PC-3 (cell line): ENCODE data around the gene BTG4. TPM values are rescaled to one million over a fixed set of nuclear protein-coding genes. Genes with fewer than 3 reads are reported as not detected.

Experiments
- ATAC-seq: fragments of 200-7000 bp; cut with Tn5 transposase; 2 replicates; pipeline ENCODE4 v1.9.1; 2020; ENCODE audit warnings: mild to moderate bottlenecking, moderate library complexity
- BruUV-seq: library from RNA; stranded (reverse); fragments of 400-500 nt; replicated peaks from 2 replicates; lab custom pipeline; 2021; lab: Mats Ljungman, UMichigan
- CTCF ChIA-PET: fragments of 300-600 bp; sonication (Branson Sonifier 250); formaldehyde crosslinking; loops from one replicate; lab custom pipeline; 2022; ENCODE audit warnings: antibody characterized with exemption; lab: Charles Lee
- POLR2A ChIA-PET: fragments of 300-600 bp; sonication (Branson Sonifier 250); formaldehyde crosslinking; loops from one replicate; lab custom pipeline; 2022; ENCODE audit warnings: antibody characterized with exemption; ENCODE audit not compliant: unreplicated experiment; lab: Charles Lee
- DNase-seq: peaks from one replicate; pipeline ENCODE4 v3.0.0-alpha.2; 2015
- H2AFZ ChIP-seq: fragments of 300-600 bp; sonication (generic); 2 replicates; pipeline ENCODE4 v1.6.0; 2016; ENCODE audit warnings: antibody characterized with exemption, low read length
- H3F3A ChIP-seq: fragments of 300-600 bp; sonication (generic); one replicate; pipeline ENCODE4 v1.6.0; 2017; ENCODE audit warnings: antibody characterized with exemption, low read length, control low read depth, mild to moderate bottlenecking; ENCODE audit not compliant: unreplicated experiment
- H3K27ac ChIP-seq: fragments of 300-600 bp; sonication (generic); 2 replicates; pipeline ENCODE4 v1.5.1; 2016; ENCODE audit warnings: mild to moderate bottlenecking, low read length
- H3K27me3 ChIP-seq: fragments of 300-600 bp; sonication (generic); 2 replicates; pipeline ENCODE4 v1.6.1; 2016; ENCODE audit warnings: low read length, mixed read lengths
- H3K36me3 ChIP-seq: fragments of 300-600 bp; sonication (generic); 2 replicates; pipeline ENCODE4 v1.6.1; 2016; ENCODE audit warnings: low read depth, mixed run types, low read length, mixed read lengths
- H3K4me1 ChIP-seq: fragments of 300-600 bp; sonication (generic); 2 replicates; pipeline ENCODE4 v1.5.1; 2016; ENCODE audit warnings: low read length; ENCODE audit not compliant: insufficient read depth
- H3K4me2 ChIP-seq: fragments of 300-600 bp; sonication (generic); 2 replicates; pipeline ENCODE4 v1.6.0; 2016; ENCODE audit warnings: low read length
- H3K4me3 ChIP-seq: fragments of 300-600 bp; sonication (generic); 2 replicates; pipeline ENCODE4 v1.5.1; 2016; ENCODE audit warnings: mild to moderate bottlenecking, low read length, mixed read lengths
- H3K79me2 ChIP-seq: fragments of 300-600 bp; sonication (generic); 2 replicates; pipeline ENCODE4 v1.6.1; 2017; ENCODE audit warnings: low read length, mixed read lengths
- H3K9ac ChIP-seq: fragments of 300-600 bp; sonication (generic); 2 replicates; pipeline ENCODE4 v1.6.0; 2016; ENCODE audit warnings: mild to moderate bottlenecking, low read length
- H3K9me2 ChIP-seq: fragments of 300-600 bp; sonication (generic); replicated peaks from 2 replicates; pipeline ENCODE4 v1.6.1; 2016; ENCODE audit warnings: mixed run types, low read length, mixed read lengths
- H3K9me3 ChIP-seq: fragments of 300-600 bp; sonication (generic); 2 replicates; pipeline ENCODE4 v1.6.1; 2016; ENCODE audit warnings: low read length, mixed read lengths
- H4K20me1 ChIP-seq: fragments of 300-600 bp; sonication (generic); 2 replicates; pipeline ENCODE4 v1.6.1; 2016; ENCODE audit warnings: low read length, mixed read lengths
- EZH2 ChIP-seq: fragments of 300-600 bp; sonication (generic); IDR thresholded peaks from one replicate; pipeline ENCODE4 v1.6.1; 2017; ENCODE audit warnings: antibody characterized with exemption, mild to moderate bottlenecking, low read length; ENCODE audit not compliant: unreplicated experiment
- EZH2phosphoT487 ChIP-seq: fragments of 300-600 bp; sonication (generic); IDR thresholded peaks from 2 replicates; pipeline ENCODE4 v1.6.1; 2018; ENCODE audit warnings: mild to moderate bottlenecking, antibody characterized with exemption, low read length, borderline replicate concordance
- intact Hi-C: fragments of 100-400 bp; cut with micrococcal nuclease; formaldehyde crosslinking; loops from 2 replicates; pipeline ENCODE4 v1.9.0; 2023
- total RNA-seq: library from RNA; depleted of rRNA; stranded (reverse); fragments of >200 nt; gene quantifications from 2 replicates; pipeline ENCODE4 v1.2.3, GENCODE V29; 2014
- TF ChIP-seq, protein P1 (sequence below): fragments of 300-600 bp; sonication (generic); conservative IDR thresholded peaks from 2 replicates; pipeline ENCODE4 v1.5.1; 2017; ENCODE audit warnings: antibody characterized with exemption, low read depth, mild to moderate bottlenecking, low read length

Gene BTG4
- total RNA-seq, 1 experiment from 2014 or later = not detected

GRCh38 chr11:111518668-111519067 is 6.5 kb upstream of the BTG4 start:
- H3K27ac ChIP-seq = no peak overlapping the region
- no peaks in the 10 kb centered on the region for H3K79me2 ChIP-seq
- no peaks in the 10 kb centered on the region for H3K36me3 ChIP-seq
- no peak overlapping the region for H3K9ac ChIP-seq
- intact Hi-C loops = no loop called here
- H3K4me2 ChIP-seq = no peak overlapping the region
- ATAC-seq (no peak), DNase-seq (no peak)
- no peak for TF ChIP-seq EZH2
- TF ChIP-seq, protein P1, sequence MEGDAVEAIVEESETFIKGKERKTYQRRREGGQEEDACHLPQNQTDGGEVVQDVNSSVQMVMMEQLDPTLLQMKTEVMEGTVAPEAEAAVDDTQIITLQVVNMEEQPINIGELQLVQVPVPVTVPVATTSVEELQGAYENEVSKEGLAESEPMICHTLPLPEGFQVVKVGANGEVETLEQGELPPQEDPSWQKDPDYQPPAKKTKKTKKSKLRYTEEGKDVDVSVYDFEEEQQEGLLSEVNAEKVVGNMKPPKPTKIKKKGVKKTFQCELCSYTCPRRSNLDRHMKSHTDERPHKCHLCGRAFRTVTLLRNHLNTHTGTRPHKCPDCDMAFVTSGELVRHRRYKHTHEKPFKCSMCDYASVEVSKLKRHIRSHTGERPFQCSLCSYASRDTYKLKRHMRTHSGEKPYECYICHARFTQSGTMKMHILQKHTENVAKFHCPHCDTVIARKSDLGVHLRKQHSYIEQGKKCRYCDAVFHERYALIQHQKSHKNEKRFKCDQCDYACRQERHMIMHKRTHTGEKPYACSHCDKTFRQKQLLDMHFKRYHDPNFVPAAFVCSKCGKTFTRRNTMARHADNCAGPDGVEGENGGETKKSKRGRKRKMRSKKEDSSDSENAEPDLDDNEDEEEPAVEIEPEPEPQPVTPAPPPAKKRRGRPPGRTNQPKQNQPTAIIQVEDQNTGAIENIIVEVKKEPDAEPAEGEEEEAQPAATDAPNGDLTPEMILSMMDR = no peak
- no peak for TF ChIP-seq EZH2phosphoT487
- no peaks in the 10 kb centered on the region for H3K9me3 ChIP-seq
- H2AFZ ChIP-seq = no peak overlapping the region
- no TSS peak for BruUV-seq
- no peaks in the 10 kb centered on the region for H3K9me2 ChIP-seq
- CTCF ChIA-PET = no interaction called here
- no peaks in the 10 kb centered on the region for H3K27me3 ChIP-seq
- no peak overlapping the region for H3K4me3 ChIP-seq
- H4K20me1 ChIP-seq = no peaks in the 10 kb centered on the region
- POLR2A ChIA-PET = no interaction called here
- no peaks in the 10 kb centered on the region for H3K4me1 ChIP-seq
- H3F3A ChIP-seq = no peaks in the 10 kb centered on the region

- no peaks in the 10 kb centered on the region for H3K4me1 ChIP-seq
- H3K9me2 ChIP-seq = no peaks in the 10 kb centered on the region
- ChIA-PET CTCF (no interaction called here), POLR2A (no interaction called here)
- DNase-seq (no peak), ATAC-seq (no peak)
- no peaks in the 10 kb centered on the region for H3K79me2 ChIP-seq
- no peaks in the 10 kb centered on the region for H3K36me3 ChIP-seq
- no peaks in the 10 kb centered on the region for H3K9me3 ChIP-seq
- H3K27ac ChIP-seq = no peak overlapping the region
- no peak overlapping the region for H3K9ac ChIP-seq
- no peak overlapping the region for H3K4me3 ChIP-seq
- H3F3A ChIP-seq = no peaks in the 10 kb centered on the region
- TF ChIP-seq EZH2 (no peak), EZH2phosphoT487 (no peak)
- TF ChIP-seq, protein P1 = no peak
- no peaks in the 10 kb centered on the region for H4K20me1 ChIP-seq
- BruUV-seq = no TSS peak
- intact Hi-C loops = no loop called here
- H2AFZ ChIP-seq = 0 out of 2 replicates have a peak overlapping the region, but pooled peaks have one; percentile 3
- H3K27me3 ChIP-seq = no peaks in the 10 kb centered on the region
- H3K4me2 ChIP-seq = no peak overlapping the region
Observed at GRCh38 chr11:111515591-111515990, 3.4 kb upstream of the BTG4 start.

DNA sequence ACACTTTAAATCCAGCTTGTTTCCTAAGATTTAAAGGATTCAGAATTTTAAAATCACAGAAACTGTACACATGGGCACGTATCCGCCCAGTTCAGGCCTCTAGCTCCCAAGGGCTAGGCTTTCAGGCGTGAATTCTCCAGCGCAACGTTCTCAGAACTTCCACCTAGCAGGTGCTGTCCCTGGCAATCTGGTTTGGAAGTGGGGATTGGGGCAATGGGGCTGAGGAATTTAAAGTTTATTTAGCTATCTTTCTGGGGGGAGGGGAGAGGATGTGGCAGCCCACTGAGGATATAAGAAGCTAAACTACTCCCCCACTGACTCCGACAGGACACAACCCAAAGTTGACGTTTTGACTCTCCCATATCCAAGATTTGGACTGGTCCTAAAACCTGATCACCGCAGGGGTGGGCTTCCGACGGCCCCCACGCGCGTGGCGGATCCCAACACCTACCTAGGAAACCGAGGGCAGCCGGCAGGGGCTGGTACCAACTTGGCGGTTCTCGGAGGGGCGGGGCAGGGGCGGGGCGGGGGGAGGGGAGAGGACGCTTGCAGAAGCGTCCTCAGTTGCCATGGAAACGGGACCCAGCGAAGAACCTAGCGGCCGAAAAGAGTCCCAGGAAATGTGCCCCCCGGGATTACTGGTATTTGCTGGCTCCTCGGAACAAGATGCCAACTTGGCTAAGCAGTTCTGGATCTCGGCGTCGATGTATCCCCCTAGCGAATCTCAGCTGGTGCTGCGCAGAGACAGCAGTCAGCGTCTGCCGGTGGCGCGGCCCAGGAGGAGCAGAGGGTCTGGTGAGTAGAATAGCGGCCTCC is 2.2 kb upstream of the BTG4 start, which contains the start of gene HOATZ:
Gene HOATZ (plus strand): TSS at position 563 of the 816 bp plus-strand sequence. CDS start 7 bp downstream, at position 570.
- Histone ChIP-seq H3K9me2 (0 out of 2 replicates have a peak, but pooled peaks cover 2% of the 10 kb centered on the region), H3K79me2 (no peaks in the 10 kb centered on the region), H3K9ac (no peak within 1 kb of the TSS), H3F3A (no peaks in the 10 kb centered on the region), H3K27me3 (no peaks in the 10 kb centered on the region), H3K4me1 (no peaks in the 10 kb centered on the region), H2AFZ (0 out of 2 replicates have a peak within 1 kb of the TSS, but pooled peaks have one; percentile 3), H4K20me1 (no peaks in the 10 kb centered on the region), H3K36me3 (no peaks in the 10 kb centered on the region), H3K27ac (no peak within 1 kb of the TSS), H3K4me2 (no peak within 1 kb of the TSS), H3K9me3 (no peaks in the 10 kb centered on the region), H3K4me3 (no peak within 1 kb of the TSS)
- CTCF ChIA-PET = no interaction called here
- POLR2A ChIA-PET = no interaction called here
- no peak for DNase-seq
- no peak for ATAC-seq
- no peak for TF ChIP-seq EZH2
- TF ChIP-seq EZH2phosphoT487 = no peak
- intact Hi-C loops = no loop called here
- no TSS peak for BruUV-seq
